HG03280 (cell line): ENCODE results near the gene ZBTB20.
"Not testable (repeated sequence)": the region's sequence is repeated elsewhere in the genome, so short reads cannot be mapped to it uniquely, and the experiment has no call there.

ENCODE experiments used
- ATAC-seq: cut with Tn5 transposase; IDR thresholded peaks from one replicate; pipeline ENCODE4 v1.9.1; 2021; ENCODE audit warnings: mild to moderate bottlenecking, moderate library complexity; ENCODE audit not compliant: unreplicated experiment

The ZBTB20 gene

DNA sequence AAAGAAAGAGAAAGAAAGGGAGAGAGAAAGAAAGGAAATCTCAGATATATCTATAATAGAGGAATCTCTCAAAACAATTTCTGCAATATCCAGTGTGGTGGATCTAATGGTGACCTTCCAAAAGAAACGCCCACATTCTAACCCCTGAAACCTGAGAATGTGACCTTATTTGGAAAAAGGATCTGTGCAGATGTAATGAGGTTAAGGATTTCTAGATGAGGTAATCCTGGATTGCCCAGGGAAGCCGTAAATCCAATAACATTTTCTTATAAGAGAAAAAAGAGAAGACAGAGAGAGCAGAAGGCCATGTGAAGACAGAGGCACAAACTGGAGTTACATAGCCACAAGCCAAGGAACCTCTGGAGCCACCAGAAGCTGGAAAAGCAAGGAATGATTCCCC lies 307.6 kb downstream of the ZBTB20 start:
- ATAC-seq = no peak

DNA sequence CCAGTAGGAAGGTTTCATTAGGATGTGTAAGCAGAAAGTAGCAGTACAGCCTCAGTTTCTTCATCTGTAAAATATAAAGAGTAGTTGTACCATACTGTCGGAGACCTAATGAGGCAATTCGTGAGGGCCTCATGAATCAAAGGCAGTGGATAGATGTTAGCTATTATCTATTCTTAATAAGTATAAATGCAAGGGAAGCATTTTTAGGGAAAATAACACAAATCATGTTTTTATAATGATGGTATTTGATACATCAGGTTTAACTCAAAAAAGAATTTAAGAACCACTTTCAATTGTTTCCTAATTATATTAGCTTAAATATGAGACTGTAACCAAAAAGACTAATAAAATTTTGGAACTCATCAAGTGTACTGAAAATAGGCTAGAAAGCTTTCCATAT lies 309.1 kb downstream of the ZBTB20 start:
- ATAC-seq = no peak

DNA sequence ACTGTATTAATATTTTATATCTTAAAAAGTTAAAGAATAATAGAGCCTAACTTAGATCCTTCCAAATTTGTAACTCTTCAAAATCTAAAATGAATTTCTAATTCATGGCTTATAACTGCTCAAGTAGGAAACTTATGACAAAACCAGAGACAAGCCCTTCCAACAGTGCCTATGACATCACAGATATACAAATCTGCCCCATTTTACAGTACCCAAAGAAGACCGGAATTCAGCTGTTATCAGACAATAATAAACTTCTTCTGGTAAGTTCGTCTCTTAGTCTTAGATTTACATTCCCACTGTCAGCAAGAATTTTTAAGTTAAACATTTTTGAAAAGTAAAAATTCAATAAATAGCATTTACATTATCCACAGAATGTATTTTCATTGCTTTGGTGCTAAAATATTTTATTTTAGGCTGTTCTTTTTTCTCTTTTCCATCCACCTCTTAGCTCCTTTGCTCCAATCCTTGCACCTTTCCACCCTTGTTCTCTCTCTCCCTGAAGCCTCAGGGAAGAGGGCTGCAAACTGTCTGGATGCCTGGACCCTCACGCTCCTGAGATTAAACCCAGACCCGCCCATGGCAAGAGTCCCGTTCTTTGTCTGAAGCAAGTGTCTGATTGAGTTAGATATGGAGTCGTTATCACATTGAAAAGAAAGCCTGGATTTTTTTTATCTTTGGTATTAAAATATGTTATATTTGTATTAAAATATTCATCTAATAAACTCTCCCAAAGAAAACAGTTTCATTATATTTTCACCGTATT lies 312.7 kb downstream of the ZBTB20 start:
- no peak for ATAC-seq

DNA sequence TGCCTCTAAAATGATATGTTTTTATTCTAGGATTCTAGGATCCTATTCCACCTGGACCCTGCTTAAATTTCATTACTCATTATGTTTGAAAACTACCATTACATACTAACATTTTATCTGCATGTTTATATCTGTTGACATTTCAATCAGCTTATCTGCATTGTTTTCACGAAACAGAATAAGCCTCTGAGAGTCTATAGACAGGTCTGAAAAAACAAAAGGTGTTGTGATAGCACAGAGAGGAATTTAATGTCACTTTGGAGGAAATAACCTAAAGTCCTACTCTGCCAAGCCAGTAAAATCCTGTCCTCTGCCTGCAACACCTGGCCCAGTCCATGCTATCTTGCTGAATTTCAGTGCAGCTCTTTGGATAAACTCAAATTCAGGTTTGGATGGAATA lies 315.2 kb downstream of the ZBTB20 start:
- ATAC-seq = no peak

DNA sequence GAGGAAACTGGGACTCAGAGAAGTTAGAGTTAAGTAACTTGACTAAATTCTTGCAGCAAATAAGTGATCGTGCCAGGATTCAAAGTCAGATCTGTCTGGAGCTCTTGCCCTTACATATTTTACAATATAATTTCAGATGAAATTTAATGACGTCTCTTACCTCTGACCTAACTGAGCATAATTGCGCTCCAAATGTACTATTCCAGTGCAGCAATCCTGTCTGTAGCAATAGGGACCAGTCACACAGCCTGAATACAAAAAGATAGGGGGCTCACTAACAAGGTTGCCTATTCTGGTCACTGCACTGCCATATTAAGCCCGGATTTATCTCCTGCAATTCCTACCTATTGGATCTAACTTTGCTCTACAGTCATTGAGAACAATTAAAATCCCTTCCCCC lies 316.4 kb downstream of the ZBTB20 start:
- no peak for ATAC-seq

DNA sequence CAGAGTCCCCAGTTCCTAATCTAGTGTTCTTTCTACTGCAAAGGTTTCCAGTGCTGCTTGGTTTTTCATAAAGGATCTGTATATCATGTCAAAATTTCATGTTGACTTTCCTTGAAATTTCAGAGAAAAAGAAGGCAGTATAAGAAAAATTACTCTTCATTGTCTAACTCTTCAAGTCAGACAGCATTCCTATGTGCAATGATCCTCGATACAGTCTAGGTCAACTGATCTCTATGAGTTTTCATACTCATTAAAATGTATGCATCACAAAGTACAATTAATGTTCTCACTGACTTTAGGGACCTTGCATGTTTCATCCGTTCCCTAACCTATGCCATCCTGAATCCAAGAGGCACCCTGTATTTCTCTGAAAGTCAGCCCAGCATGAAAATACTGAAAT lies 317.3 kb downstream of the ZBTB20 start:
- ATAC-seq = no peak

DNA sequence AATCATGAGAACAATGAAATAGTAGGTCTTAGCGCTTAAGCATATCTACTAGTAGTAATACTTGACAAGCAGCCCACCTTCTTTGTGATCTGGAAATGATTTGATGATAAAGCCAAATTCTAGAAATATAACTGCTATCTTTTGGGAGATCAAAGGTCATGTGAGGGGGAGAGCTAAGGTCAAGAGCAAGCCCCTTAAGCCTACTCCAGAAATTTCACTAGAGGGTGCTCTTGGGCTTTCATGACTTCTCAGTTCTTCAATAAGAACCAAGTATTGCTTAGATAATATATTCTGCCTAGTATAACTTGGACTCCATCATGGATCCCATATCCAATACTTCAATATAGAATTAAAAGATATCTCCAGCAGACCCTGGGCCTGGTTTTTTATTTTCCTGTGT lies 319.6 kb downstream of the ZBTB20 start:
- peak; percentile 72 for ATAC-seq

DNA sequence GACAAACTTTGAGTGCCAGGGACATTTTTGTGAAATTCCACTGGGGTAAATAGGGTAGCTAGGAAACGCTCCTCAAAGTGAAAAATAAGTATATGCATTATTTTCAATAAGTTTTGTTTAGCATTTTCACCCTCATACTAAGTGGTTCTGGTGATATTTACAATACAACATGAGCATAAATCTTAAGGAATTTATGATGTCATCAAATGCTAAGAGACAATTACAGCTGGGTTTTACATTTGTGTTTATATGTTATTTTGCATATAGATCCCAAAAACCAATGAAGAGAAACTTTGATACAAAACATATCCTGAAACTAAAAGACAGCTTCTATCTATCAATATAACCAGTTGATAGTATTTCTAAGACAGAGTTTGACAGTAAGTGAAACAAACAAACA lies 323.1 kb downstream of the ZBTB20 start:
- no peak for ATAC-seq

DNA sequence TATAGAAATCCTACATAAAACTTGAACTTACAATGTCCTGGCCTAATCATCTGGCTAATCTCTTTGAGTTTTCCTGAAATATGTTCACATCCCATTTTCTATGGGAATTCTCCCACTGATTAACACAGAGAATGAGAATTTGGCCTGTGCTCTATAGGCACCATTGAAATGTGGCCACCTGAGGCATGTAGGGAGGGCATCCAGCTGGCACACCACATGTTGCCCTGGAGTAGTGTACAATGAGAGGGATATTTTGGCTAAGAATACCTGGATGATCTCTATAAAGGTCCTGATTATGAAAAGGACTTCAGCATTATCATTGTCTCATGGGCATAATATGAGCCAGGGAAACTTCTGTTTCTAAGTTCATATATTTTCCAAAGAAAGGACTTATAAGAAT lies 324.0 kb downstream of the ZBTB20 start:
- ATAC-seq = no peak

DNA sequence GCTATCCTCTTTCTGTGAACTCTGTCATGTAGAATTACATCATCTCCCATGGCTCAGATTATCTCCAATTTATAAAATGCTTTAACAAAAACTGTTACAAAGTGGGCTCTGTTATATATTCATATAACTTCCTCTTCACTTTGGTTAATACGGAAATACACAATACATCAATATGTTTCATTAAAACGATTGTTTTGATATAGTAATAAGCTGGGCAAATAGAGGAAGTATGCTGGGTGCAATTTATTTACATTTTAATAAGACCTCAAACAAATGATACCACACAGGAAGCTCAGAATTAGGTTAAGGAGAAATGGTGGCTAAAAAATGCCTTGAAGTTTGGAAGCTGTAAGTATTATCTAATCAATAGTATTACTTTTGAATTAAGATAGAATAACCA lies 331.0 kb downstream of the ZBTB20 start:
- no peak for ATAC-seq

DNA sequence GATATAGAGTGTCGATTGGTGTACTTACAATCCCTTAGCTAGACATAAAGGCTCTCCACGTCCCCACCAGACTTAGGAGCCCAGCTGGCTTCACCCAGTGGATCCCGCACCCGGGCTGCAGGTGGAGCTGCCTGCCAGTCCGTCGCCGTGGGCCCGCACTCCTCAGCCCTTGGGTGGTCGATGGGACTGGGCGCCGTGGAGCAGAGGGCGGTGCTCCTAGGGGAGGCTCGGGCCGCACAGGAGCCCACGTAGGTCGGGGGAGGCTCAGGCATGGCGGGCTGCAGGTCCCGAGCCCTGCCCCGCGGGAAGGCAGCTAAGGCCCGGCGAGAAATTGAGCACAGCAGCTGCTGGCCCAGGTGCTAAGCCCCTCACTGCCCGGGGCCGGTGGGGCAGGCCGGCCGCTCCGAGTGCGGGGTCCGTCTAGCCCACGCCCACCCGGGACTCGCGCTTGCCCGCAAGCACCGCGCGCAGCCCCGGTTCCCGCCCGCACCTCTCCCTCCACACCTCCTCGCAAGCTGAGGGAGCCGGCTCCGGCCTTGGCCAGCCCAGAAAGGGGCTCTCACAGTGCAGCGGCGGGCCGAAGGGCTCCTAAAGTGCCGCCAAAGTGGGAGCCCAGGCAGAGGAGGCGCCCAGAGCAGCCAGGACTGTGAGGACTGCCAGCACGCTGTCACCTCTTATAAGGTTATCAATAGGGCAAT lies 334.4 kb downstream of the ZBTB20 start:
- ATAC-seq = not testable (repeated sequence)

DNA sequence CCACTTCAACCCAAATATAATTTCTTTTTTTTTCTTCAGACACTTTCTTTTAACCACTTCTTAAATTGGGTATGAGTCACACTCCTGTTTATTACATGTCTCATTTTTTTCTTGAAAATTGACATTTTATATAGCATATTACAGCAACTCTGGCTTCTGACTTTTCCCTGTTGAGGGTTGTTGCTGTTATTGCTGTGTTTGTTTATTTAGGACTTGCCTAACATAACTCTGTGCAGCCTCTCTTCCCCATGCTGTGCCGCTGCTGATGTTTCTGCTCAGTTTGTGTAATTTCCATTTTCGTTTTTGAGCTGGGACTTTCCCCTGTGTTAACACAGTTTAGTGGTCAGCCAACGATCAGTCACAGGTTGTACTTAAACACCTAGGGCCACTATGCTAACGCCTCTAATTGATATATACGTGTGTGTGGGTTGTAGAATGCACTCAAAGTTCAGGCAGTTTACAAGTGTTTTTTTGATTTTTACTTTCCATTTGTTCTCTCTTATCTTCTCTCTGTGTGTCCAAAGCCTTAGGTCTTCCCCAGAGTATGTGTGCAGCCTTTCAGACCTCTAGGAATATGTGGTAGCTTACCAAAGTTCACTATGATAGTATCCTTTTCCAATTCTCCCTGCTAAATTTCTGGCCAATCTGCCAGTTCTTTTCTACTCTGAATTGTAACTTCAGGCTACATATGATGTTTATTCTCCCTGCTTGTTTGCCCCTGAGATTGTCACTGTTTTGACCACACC lies 337.2 kb downstream of the ZBTB20 start:
- ATAC-seq = peak; percentile 99

DNA sequence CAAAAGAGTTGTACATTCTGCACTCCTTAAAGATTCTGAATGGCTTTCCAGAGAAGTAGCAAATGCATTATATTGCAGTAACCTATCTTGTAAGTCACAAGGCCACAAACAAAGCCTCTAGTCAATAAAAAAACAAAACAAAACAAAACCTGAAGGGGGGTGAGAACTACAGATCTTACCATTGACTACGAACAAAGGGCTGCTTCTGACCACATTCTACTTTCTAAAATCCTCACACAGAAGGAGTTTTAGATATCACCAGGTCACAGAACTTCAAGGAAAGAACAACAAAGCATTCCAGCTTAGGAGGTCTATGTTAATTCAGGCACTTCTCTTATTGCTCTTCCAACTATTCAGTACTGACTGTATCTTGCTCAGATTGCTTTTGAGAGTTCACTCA lies 343.0 kb downstream of the ZBTB20 start:
- ATAC-seq = no peak

DNA sequence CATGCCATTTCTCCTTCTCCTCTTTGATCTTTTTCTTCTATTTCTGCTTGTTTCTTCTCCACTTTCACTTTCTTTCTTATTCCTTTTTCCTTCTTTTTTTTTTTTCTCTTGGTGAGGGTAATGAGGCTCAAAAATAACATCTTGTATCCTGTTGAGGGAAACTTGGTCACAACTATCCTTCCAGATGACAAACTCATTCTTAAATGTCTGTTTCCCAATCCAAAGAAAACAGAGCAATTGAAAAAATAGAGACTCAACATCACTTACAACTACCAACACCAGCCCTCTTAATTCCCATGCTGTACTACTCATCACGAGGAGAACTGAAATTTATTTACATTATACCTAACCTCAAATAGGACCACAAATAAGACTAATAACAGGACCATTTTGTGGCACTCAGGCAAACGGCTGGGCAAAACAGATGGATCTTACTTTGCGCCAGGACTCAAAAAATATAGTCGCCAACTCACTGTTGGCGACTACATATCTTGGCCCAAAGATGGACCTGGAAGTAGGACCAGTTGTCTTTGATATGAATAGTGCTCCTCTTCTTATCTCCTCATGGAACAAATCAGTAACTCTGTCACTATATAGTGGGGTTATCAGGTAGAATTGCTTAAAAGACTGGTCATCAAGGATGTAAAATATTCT lies 343.9 kb downstream of the ZBTB20 start:
- ATAC-seq = no peak

DNA sequence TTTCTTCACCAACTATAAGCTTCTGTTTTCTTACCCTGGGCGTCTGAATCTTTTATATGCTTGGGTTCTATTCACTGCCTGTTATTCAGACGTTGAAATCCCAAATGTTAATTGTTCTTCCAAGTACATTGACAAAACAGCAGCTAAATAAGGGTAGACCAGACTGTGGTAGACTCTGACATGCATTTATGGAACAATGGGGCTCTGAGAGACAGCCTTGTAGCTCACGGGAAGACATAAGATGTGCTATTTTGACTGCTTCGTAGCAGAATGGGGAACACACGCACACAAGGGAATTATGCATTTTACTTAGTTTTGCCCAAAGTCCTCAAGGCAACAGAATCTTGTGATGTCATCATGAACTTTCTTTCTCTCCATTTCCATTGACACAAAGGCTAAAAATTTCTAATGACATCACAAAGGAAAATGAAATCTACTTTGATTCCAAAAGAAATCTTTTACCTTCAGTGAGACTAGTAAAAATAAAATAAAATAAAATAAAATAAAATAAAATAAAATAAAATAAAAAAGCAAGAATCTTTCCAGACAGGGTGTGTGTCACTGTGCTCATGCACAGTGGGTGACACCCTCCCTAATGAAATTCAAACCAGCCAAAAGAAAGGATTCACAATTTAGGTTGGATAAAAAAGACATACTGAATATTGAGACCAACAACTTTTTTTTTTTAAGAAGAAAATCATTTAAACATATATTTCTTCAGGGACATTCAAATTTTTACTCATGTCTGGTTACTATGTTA lies 346.6 kb downstream of the ZBTB20 start:
- no peak for ATAC-seq

DNA sequence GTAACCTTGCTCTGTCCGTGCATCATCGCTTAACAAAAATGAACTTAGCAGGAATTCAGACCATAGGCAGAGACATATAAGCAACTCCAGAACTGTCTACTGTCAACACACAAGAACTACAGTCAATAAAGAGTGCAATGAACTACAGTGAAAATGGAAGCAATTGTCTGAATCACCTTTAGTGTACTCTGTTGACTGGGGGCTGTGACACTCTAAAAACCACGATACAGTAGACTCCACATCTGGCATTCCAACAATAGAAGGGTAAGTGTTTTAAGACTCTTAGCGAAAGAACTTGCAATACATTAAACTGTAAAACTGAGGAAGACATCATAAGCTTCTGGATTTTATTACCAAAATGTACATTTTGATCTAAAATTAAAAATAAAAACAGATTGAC lies 347.3 kb downstream of the ZBTB20 start:
- ATAC-seq = no peak

DNA sequence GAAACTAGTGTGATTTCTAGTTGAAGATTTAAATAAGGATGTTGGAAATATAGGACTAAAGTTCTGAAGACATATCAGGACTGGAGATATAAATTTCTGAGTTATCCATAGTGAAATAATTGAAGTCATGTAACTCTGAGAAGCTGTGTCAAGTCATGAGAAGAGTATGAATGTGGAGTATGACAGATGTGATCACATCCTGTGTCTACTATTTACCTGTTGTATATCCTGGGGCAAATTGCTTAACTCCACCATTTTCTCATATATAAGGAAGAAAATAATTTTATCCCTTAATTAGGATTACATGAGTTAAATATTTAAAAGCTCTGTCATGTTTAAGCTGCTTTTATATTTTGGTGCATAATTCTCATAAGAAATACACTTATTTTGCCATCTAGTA lies 350.3 kb downstream of the ZBTB20 start:
- no peak for ATAC-seq

DNA sequence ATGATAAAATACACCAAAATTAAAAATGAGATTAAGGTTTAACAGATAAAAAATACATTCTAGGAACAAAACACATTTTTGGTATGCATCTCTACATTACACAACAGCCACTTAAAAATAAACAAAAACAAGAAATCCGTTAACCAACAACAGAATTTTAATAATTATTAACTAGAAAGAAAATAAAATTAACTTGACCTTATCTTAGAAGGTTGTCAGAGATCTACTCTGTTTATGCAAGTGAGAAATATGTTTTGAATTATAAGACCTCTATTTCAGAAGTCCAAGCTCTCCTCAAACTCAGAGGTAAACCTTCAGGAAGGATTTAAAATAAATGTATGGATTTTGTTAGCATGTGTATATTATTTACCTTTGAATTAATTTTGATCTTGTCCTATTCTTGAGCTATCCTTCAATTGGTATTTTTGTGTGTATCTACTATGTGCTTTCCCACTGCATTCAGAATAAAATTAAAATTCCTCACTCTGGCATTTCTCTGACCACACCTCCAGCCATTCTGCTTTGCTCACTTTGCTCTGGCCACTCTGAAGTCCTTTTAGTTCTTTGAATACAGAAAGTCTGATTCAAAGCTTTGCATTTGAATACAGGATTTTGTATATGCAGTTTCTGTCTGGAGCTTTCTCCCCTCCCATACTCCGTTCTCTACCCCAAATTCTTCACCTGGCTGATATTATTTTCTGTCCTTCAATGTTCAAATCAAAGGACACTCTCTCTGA lies 352.0 kb downstream of the ZBTB20 start:
- no peak for ATAC-seq

DNA sequence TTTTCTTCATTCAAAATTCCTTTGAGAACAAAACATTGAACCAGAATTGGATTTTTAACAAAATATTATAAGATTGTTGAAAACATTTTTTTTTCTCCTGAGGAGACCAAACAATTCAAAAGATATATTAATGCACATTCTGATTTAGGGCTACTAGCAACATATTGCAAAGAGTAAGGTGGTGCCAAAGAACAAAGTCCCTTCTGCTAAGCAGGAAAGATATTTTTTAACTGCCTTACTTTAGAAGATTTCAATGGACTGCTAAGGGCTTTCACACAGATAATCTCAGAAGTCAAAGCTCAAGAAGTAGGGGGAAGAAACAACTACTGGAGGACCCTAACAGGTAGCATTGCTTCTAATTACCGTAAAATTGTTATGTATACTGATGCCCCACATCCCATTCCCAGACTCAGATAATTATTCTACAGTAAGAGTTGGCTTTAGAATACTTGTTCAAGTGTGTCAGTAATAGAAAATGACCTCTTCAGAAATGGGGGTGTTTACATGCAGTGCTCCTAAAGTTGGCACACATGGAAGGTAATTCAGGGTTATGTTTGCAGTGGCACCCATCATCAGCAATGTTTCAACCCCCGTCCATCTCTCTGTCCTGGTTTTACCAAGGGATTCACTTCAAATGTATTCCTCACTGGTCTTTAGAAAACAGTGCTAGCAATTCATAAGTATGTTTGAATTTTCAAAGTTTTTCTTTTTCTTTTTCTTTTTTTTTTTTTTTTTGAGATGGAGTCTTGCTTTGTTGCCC lies 354.7 kb downstream of the ZBTB20 start:
- no peak for ATAC-seq
